Bronchial epithelial cell (primary cell): ENCODE measurements around the gene MRPS15. TPM values are rescaled to one million over a fixed set of nuclear protein-coding genes. Genes with fewer than 3 reads are reported as not detected.

Experiments
- DNase-seq: peaks from one replicate; pipeline ENCODE4 v3.0.0-alpha.2; 2010; ENCODE audit warnings: low read depth
- FAIRE-seq: peaks from 2 replicates; lab custom pipeline; 2011; peaks lifted over from hg19 to GRCh38; lab: Jason Lieb, UNC
- H3K27me3 ChIP-seq: 2 replicates; pipeline ENCODE4 v1.5.1; 2011; ENCODE audit warnings: low read length; ENCODE audit not compliant: control insufficient read depth, insufficient read depth
- H3K36me3 ChIP-seq: 2 replicates; pipeline ENCODE4 v1.5.1; 2011; ENCODE audit warnings: low read length; ENCODE audit not compliant: control insufficient read depth, insufficient read depth
- H3K4me3 ChIP-seq: 2 replicates; pipeline ENCODE4 v1.5.1; 2011; ENCODE audit warnings: mild to moderate bottlenecking, low read depth, low read length, control low read depth
- CTCF ChIP-seq: IDR thresholded peaks from 2 replicates; pipeline ENCODE4 v1.5.1; 2011; ENCODE audit warnings: mild to moderate bottlenecking, moderate library complexity, low read length, control low read depth, inconsistent platforms; ENCODE audit not compliant: insufficient read depth, severe bottlenecking
- total RNA-seq: library from RNA; depleted of rRNA; stranded (reverse); fragments of >200 nt; gene quantifications from 2 replicates; pipeline ENCODE4 v1.2.1, GENCODE V29; 2014

Gene MRPS15
- total RNA-seq, 1 donor from 2014 or later: 64.5 TPM

GRCh38 chr1:36433102-36433501 is 31.1 kb downstream of the MRPS15 start:
- Histone ChIP-seq H3K36me3 (no peaks in the 10 kb centered on the region), H3K4me3 (no peak overlapping the region), H3K27me3 (no peaks in the 10 kb centered on the region)
- no peak for FAIRE-seq
- no peak for TF ChIP-seq CTCF
- no peak for DNase-seq

GRCh38 chr1:36432616-36433015 is 31.6 kb downstream of the MRPS15 start:
- Histone ChIP-seq H3K36me3 (no peaks in the 10 kb centered on the region), H3K27me3 (no peaks in the 10 kb centered on the region), H3K4me3 (no peak overlapping the region)
- TF ChIP-seq CTCF: no peak
- FAIRE-seq (no peak), DNase-seq (no peak)

GRCh38 chr1:36425791-36426190 is 38.4 kb downstream of the MRPS15 start:
- DNase-seq (peak; percentile 61), FAIRE-seq (no peak)
- Histone ChIP-seq H3K36me3 (no peaks in the 10 kb centered on the region), H3K27me3 (no peaks in the 10 kb centered on the region), H3K4me3 (no peak overlapping the region)
- no peak for TF ChIP-seq CTCF

GRCh38 chr1:36421649-36422048 is 42.5 kb downstream of the MRPS15 start:
- FAIRE-seq (peak; percentile 58), DNase-seq (no peak)
- TF ChIP-seq CTCF: no peak
- Histone ChIP-seq H3K27me3 (no peaks in the 10 kb centered on the region), H3K36me3 (no peaks in the 10 kb centered on the region), H3K4me3 (no peak overlapping the region)

- Histone ChIP-seq H3K4me3 (no peak overlapping the region), H3K27me3 (no peaks in the 10 kb centered on the region), H3K36me3 (no peaks in the 10 kb centered on the region)
- peak; percentile 80 for DNase-seq
- TF ChIP-seq CTCF: peak; percentile 99
- FAIRE-seq: peak; percentile 98
Observed at GRCh38 chr1:36420836-36421317, 43.3 kb downstream of the MRPS15 start.

GRCh38 chr1:36420409-36420808 is 43.8 kb downstream of the MRPS15 start:
- Histone ChIP-seq H3K4me3 (no peak overlapping the region), H3K36me3 (no peaks in the 10 kb centered on the region), H3K27me3 (no peaks in the 10 kb centered on the region)
- DNase-seq (no peak), FAIRE-seq (no peak)
- TF ChIP-seq CTCF: no peak
